HG02588 (cell line): Measurements from ENCODE around the gene TPST1.
"Not testable (repeated sequence)": the region's sequence is repeated elsewhere in the genome, so short reads cannot be mapped to it uniquely, and the experiment has no call there.

Experiments
- ATAC-seq: cut with Tn5 transposase; IDR thresholded peaks from one replicate; pipeline ENCODE4 v1.9.1; 2021; ENCODE audit warnings: mild to moderate bottlenecking, moderate library complexity; ENCODE audit not compliant: unreplicated experiment

TPST1 gene

DNA sequence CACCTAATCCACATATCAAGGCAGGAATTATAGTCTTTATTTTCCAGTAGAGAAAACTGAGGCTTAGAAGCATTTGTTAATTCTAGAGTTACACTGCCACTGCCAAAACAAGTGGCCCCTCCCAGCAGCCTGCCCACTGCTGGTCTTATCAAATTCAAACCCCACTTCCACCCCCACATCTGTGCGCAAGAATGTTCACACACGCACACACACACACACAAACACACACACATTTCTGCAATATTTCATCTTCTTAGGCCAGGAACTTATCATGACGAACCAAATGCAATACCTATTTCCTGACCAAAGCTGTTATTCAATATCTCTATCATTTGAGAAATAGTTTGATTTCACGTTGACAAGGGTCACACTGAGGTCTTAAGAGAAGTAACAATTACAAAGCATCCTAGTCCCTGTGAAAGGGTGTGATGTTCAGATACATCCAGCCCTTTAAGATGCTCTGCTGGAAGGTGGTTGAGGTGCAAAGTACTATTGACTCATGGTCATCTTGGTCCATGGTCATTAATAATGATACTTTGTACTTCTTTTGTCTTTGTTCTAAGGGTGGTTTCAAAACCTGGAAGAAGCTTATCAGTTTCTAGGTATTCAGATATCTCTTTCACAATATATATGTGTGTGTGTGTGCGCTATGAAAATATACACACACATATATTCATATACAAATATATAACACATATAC, 169.2 kb downstream of the TPST1 start:
- not testable (repeated sequence) for ATAC-seq

DNA sequence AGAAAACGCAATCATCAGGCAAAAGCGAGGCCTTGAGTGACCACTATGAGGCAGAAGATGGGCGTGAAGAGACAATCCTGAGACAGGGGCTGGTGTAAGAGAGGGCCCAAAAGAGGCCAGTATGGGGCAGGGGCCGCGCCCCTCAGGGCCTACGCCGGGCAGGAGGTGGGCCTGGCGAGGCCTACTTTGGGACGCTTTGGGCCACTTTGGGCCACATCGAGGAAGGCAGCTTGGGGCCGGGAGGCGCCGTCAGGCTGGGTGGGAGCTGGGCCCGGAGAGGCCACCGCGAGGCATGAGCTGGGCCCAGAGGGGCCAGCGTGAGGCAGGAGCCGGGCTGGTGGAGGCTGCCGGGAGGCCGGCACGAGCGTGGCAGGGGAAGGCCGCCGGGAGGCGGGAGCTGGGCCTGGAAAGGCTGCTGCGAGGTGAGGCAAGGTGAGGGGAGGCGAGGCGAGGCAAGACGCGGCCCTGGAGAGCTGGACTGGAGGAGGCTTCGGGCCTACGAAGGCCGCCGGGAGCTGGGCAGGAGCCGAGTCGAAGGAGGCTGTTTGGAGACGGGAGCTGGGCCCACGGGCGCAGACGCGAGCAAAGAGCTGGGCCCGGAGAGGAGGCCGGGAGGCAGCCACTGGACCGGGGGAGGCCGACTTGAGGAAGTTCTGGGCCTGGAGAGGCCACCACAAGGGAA, 171.3 kb downstream of the TPST1 start:
- no peak for ATAC-seq

DNA sequence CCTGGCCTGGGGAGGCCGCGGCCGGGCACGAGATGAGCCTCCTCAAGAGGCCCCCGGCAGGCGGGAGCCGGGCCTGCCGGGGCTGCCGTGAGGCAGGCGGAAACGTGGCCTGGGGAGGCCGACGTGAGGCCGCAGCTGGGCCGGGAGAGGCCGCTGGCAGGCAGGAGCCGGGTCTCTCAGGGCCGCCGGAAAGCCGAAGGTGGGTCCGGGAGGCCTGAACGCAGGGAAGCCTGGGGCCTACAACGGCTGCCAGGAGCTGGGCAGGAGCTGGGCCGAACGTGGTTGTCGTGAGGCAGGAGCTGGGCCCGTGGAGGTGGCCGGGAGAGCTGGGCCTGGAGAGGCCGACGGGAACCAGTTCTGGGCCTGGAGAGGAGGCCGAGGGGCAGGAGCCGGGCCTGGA, 171.9 kb downstream of the TPST1 start:
- ATAC-seq = no peak

DNA sequence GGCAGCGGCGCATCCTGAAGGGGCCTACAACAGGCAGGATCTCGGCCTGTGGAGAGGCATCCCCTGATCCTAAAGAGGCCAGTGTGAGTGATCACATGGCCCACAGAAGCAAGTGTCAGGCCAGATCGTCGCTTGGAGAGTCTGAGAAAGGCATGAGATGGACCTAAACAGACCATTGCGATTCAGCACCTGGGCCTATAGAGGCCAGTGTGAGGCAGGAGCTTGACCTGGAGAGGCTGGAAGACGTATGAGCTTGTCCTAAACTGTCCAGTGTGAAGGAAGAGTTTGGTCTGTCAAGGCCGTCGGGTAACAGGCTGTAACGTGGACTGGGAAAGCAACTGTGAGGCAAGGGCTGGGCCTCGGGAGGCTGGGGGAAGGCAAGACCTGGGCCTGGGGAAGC, 172.6 kb downstream of the TPST1 start:
- no peak for ATAC-seq

DNA sequence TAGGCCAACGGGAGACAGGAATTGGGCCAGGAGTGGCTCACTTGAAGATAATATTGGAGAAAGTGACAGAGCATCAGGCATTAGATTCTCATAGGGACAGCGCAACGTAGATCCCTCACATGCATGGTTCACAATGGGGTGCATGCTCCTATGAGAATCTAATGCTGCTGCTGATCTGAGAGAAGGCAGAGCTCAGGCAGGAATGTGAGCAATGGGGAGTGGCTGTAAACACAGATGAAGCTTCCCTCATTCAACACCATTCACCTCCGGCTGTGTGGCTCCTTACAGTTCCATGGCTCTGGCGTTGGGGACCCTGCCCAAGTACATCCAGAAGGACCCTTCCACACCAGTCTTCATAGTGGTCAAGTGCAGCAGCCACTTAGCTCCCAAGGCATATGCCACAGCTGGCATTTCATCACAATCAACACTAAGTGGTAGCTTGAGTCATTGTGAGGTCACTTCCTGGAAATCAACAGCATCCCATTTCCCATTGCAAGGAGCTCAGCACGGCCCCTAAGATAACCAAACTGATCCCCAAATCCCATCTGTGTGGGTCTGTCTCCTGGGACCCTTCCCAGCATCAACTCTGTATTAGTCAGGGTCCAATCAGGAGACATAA, 174.5 kb downstream of the TPST1 start:
- ATAC-seq = no peak

DNA sequence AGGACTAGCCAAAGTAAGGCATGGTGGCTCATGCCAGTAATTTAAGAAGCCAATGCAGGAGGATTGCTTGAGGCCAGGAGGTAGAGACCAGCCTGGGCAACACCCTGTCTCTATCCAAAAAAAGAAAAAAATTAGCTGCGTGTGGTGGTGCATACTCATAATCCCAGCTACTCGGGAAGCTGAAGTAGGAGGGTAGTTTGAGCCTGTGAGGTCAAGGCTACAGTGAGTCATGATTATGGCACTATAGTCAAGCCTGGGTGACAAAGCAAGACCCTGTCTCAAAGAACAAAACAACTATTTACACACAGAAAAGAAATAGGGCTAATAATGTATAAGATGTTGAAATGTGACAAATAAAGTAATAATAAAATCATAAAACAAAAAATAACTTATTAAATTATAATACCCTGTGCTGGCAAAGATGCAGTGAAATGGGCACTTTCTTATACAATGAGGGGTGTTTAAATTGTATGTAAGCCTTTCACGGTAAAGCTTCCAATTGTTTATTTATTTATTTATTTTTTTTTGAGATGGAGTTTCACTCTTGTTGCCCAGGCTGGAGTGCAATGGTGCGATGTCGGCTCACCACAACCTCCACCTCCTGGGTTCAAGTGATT, 175.2 kb downstream of the TPST1 start:
- no peak for ATAC-seq

DNA sequence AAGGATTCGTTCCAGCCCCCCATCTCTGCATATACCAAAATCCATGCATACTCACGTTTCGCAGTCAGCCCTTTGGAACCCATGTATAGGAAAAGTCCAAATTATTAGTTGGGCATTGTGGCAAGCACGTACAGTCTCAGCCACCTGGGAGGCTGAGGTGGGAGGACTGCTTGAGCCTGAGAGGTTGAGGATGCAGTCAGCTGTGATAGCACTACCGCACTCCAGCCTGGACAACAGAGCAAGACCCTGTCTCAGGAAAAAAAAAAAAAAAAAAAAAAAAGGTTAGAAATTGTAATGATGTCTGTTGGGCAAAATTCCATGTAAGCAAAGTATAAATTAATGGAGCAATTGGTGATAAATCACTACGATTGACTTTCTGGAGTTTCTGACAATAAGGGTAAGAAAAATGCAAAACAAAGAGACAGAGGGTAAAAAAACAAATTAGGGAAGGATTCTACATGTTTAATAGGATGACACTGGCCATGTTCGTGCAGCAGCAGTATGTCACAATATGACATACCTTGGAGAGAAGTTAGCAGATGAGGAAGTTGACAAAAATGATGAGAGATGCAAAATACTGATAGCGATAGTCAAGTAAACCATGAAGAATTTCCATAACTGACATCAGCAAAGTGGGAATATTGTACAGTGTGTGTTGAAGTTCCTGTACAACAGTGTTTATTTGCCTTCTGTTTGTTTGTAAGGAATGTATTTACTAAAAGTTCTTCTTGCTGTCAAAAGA, 177.2 kb downstream of the TPST1 start:
- ATAC-seq = not testable (repeated sequence)

DNA sequence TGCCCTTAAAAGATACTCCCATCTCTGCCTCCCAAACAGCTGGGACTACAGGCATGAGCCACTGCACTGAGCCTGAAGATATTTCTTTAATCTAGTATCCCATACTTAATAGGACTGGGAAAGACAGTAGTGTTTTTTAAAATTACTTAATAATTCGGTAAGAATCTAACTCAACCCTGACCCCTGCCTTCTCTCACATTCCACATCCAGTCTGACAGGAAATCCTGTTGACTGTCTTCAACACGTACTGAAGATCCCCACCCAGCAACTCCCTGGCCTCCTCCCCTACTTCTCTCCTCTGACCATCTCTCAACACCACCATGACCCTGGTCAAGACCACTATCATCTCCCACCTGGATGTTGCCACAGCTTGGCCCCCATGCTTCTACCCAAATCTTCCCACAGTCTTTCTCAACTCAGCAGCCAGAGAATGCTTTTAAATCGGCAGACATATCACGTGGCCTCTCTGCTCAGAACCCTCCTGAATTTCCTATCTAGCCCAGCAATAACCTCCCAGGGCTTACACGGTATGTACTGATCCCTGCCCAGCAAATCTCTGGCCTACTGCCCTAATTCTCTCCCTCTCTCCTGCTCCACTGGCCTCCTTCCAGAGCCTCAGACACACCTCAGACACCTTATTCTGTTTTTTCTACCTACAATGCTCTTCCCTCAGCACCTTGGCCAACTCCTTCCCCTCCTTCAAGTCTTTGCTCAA, 180.2 kb downstream of the TPST1 start:
- not testable (repeated sequence) for ATAC-seq

DNA sequence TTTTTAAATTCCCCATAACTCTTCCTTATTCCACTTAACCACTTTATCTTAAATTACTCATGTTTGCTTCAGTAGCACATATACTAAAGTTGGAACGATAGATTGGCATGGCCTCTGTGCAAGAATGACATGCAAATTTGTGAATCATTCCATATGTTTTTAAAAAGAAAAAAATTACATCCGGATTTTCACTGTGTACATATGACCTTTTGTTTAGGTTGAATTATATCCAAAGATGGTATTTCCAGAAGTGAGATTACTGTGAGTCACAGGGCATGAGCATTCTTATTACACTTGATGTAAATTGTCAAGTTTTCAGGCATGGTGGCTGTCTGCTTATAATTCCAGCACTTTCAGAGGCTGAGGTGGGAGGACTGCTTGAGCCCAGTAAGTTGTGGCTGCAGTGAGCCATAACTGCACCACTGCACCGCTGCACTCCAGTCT, 190.0 kb downstream of the TPST1 start:
- not testable (repeated sequence) for ATAC-seq

DNA sequence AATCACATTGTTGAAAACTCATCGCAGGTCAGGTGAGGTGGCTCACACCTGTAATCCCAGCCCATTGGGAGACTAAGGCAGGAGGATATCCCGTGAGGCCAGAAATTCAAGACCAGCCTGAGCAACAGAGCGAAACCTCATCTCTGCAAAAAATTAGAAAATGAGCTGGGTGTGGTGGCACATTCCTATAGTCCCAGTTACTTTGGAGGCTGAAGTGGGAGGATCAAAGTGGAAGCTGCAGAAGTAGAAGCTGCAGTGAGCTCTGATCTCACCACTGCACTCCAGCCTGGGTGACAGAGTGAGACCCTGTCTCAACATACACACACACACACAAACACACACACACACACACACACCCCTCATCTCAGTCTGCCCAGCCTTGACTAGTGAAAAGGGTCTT, 190.9 kb downstream of the TPST1 start:
- not testable (repeated sequence) for ATAC-seq

DNA sequence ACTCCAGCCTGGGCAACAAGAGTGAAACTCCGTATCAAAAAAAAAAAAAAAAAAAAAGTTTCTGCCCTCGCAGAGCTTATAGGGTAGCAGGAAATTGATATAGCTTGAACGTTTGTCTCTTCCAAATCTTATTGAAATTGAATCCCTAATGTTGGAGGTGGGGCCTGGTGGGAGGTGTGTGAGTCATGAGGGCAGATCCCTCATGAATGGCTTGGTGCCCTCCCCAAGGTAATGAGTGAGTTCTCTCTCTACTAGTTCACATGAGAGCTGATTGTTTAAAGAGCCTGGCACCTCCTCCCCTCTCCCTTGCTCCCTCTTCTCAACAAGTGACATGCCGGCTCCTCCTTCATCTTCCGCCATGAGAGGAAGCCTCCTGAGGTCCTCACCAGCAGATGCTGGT, 193.7 kb downstream of the TPST1 start:
- not testable (repeated sequence) for ATAC-seq

DNA sequence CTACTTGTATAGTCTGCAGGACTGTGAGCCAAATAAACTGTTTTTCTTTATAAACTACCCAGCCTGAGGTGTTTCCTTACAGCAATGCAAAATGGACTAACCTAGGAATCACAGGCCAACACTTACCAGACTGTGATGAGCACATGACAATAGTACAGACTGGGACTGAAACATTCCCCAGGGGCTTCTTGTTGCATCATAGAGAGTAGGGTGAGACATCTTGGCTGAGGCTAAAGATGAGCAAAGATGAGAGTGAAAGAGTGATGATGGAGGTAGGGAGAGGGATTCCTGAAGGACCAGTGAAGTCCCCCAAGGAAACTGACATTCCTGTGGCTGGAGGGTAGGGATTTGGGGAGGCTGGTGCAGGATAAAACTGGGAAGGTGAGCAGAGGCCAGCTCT, 194.4 kb downstream of the TPST1 start:
- ATAC-seq = no peak

DNA sequence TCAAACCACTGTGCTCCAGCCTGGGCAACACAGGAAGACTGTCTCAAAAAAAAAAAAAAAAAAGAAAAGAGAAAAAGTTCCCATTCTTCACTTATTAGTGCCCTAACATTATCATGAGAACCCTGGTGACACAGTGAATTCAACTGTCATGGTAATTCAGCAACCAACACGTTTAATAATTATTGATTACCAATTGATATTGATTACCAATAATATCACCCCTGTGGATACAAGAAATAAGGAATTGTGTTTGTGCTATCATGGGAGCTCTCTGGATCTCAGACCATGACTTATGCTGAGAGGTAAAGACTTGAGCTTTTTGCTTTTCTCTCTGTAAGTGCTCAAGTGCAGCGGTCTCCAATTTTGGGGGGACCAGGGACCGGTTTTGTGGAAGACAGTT, 195.3 kb downstream of the TPST1 start:
- ATAC-seq = no peak

DNA sequence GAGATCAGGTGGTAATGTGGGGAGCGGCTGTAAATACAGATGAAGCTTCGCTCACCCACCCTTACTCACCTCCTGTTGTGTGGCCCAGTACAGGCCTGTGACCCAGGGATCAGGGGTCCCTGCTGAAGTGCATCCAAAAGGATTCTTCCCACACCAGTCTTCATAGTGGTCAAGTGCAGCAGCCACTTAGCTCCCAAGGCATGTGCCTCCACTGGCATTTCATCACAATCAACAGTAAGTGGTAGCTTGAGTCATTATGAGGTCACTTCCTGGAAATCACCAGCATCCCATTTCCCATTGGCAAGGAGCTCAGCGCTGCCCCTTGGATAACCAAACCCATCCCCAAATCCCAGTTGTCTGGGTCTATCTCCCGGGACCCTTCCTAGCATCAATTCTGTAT, 196.0 kb downstream of the TPST1 start:
- not testable (repeated sequence) for ATAC-seq

DNA sequence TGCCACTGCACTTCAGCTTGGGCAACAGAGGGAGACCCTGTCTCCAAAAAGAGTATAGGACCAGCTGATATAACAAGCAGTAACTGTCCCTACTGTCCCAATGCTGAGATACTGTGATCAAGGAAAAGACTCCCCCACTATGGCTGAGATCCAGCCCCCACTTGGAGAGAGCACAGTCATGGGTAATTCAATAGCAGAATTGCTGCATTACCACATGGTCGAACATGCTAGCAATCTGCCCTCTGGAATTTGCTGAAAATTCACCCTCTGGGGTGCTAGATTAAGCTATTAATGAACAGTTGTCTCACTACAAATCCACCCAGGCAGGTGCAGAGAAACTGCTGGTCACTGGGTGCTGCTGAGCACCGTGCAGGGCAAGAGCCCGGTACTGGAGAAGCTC, 196.8 kb downstream of the TPST1 start:
- not testable (repeated sequence) for ATAC-seq

DNA sequence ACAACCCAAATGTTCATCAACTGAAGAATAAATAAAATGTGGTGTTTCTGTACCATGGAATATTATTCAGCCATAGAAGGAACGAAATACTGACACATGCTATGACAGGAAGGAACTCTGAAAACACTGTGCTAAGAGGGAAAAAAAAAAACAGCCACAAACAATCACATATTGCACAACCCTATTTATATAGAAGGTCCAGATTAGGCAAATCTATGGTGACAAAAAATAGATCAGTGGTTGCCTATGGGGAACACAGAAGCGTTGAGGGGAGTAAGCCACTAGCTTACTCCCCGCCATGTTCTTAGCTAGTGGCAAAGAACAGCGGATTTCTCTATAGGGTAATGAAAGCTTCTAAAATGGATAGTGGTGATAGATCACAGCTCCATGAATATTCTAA, 198.4 kb downstream of the TPST1 start:
- no peak for ATAC-seq

DNA sequence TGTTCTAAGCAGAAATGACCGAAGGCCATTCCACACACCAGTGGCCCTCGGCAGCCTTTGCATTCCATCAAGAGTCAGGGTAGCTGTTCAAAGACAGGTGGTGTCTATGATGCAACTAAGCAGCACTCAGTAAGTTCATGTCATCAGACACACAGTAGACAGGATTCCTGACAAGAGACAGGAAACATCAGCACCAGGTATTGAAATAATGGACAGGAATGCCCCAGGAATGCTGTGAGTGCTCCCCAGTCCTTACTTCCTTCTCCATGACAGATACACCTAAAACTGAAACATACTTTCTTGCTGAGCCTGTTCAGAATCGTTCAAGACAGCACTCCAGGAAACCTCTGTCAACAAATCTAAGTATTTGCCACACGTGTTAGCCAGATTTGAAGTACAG, 204.4 kb downstream of the TPST1 start:
- no peak for ATAC-seq
